Loucy (cell line): Measurements from ENCODE around the gene KRTAP29-1.
"Not testable (repeated sequence)": the region's sequence is repeated elsewhere in the genome, so short reads cannot be mapped to it uniquely, and the experiment has no call there.

Experiments
- H2AFZ ChIP-seq: fragments of 200-600 bp; sonication (generic); 2 replicates; pipeline ENCODE4 v1.6.0; 2016; ENCODE audit warnings: antibody characterized with exemption, mild to moderate bottlenecking, low read length, moderate library complexity
- H3F3A ChIP-seq: fragments of 200-600 bp; 2 replicates; pipeline ENCODE4 v1.6.0; 2016; ENCODE audit warnings: antibody characterized with exemption, low read depth, mild to moderate bottlenecking
- H3K27me3 ChIP-seq: fragments of 200-600 bp; sonication (generic); 2 replicates; pipeline ENCODE4 v1.6.1; 2014; ENCODE audit warnings: low read length, mild to moderate bottlenecking; ENCODE audit not compliant: insufficient read depth, poor library complexity, severe bottlenecking
- H3K36me3 ChIP-seq: fragments of 200-600 bp; sonication (generic); 2 replicates; pipeline ENCODE4 v1.6.1; 2016; ENCODE audit warnings: low read length; ENCODE audit not compliant: insufficient read depth
- H3K4me1 ChIP-seq: fragments of 200-600 bp; sonication (generic); 2 replicates; pipeline ENCODE4 v1.5.1; 2014; ENCODE audit warnings: low read length, mild to moderate bottlenecking; ENCODE audit not compliant: insufficient read depth, poor library complexity, severe bottlenecking
- H3K4me2 ChIP-seq: fragments of 200-600 bp; sonication (generic); 2 replicates; pipeline ENCODE4 v1.6.0; 2014; ENCODE audit warnings: antibody characterized with exemption, low read length, low read depth, mild to moderate bottlenecking; ENCODE audit not compliant: poor library complexity, severe bottlenecking
- H3K4me3 ChIP-seq: fragments of 200-600 bp; sonication (generic); 2 replicates; pipeline ENCODE4 v1.5.1; 2014; ENCODE audit warnings: low read length, mild to moderate bottlenecking, mixed read lengths; ENCODE audit not compliant: poor library complexity, severe bottlenecking
- H3K79me2 ChIP-seq: fragments of 200-600 bp; sonication (generic); 2 replicates; pipeline ENCODE4 v1.6.1; 2014; ENCODE audit warnings: low read length; ENCODE audit not compliant: insufficient read depth
- H3K9ac ChIP-seq: fragments of 200-600 bp; sonication (generic); 2 replicates; pipeline ENCODE4 v1.6.0; 2014; ENCODE audit warnings: mild to moderate bottlenecking, low read depth, low read length, moderate library complexity; ENCODE audit not compliant: poor library complexity, severe bottlenecking
- H3K9me2 ChIP-seq: fragments of 200-600 bp; sonication (generic); replicated peaks from 2 replicates; pipeline ENCODE4 v1.6.1; 2016; ENCODE audit warnings: low read depth, low read length, mixed read lengths
- H3K9me3 ChIP-seq: fragments of 200-600 bp; sonication (generic); 2 replicates; pipeline ENCODE4 v1.6.1; 2014; ENCODE audit warnings: mild to moderate bottlenecking, antibody characterized with exemption, low read length, low read depth; ENCODE audit not compliant: insufficient read depth
- H4K20me1 ChIP-seq: fragments of 200-600 bp; sonication (generic); 2 replicates; pipeline ENCODE4 v1.6.0; 2014; ENCODE audit warnings: antibody characterized with exemption, low read length, mild to moderate bottlenecking; ENCODE audit not compliant: insufficient read depth, poor library complexity, severe bottlenecking
- CTCF ChIP-seq: fragments of 200-600 bp; sonication (generic); conservative IDR thresholded peaks from 2 replicates; pipeline ENCODE4 v1.5.1; 2014; ENCODE audit warnings: mild to moderate bottlenecking, antibody characterized with exemption, low read length
- EZH2phosphoT487 ChIP-seq: fragments of 200-600 bp; IDR thresholded peaks from 2 replicates; pipeline ENCODE4 v1.6.1; 2018; ENCODE audit warnings: antibody characterized with exemption, mild to moderate bottlenecking, moderate library complexity, borderline replicate concordance

The KRTAP29-1 gene

GRCh38 chr17:41256291-41256685 is 46.4 kb downstream of the KRTAP29-1 start:
- no peaks in the 10 kb centered on the region for H3K9me3 ChIP-seq
- no peak overlapping the region for H3K4me2 ChIP-seq
- H3K4me3 ChIP-seq = no peak overlapping the region
- no peaks in the 10 kb centered on the region for H3K36me3 ChIP-seq
- H3K9me2 ChIP-seq = no peaks in the 10 kb centered on the region
- H2AFZ ChIP-seq = no peak overlapping the region
- no peaks in the 10 kb centered on the region for H3K4me1 ChIP-seq
- H3K79me2 ChIP-seq = no peaks in the 10 kb centered on the region
- H3F3A ChIP-seq = no peaks in the 10 kb centered on the region
- TF ChIP-seq EZH2phosphoT487 (no peak), CTCF (no peak)
- no peak overlapping the region for H3K9ac ChIP-seq
- no peaks in the 10 kb centered on the region for H3K27me3 ChIP-seq
- no peaks in the 10 kb centered on the region for H4K20me1 ChIP-seq

GRCh38 chr17:41255381-41256290 is 47.0 kb downstream of the KRTAP29-1 start, which contains the start of gene KRTAP9-9:
KRTAP9-9 (plus strand) TSS chr17:41255384.
- H2AFZ ChIP-seq, H3K27me3 ChIP-seq, H3K4me3 ChIP-seq, H3K4me1 ChIP-seq, H3K4me2 ChIP-seq, H4K20me1 ChIP-seq, H3K36me3 ChIP-seq, H3K9ac ChIP-seq, H3K9me3 ChIP-seq, H3K79me2 ChIP-seq, H3K9me2 ChIP-seq, H3F3A ChIP-seq: not testable (repeated sequence)

GRCh38 chr17:41254861-41255260 is 47.8 kb downstream of the KRTAP29-1 start:
- Histone ChIP-seq H3K4me1 (no peaks in the 10 kb centered on the region), H3K4me3 (no peak overlapping the region), H3K9ac (no peak overlapping the region), H2AFZ (no peak overlapping the region), H3K9me2 (no peaks in the 10 kb centered on the region), H3K36me3 (no peaks in the 10 kb centered on the region), H3K4me2 (no peak overlapping the region), H3K79me2 (no peaks in the 10 kb centered on the region), H4K20me1 (no peaks in the 10 kb centered on the region), H3F3A (no peaks in the 10 kb centered on the region), H3K27me3 (no peaks in the 10 kb centered on the region), H3K9me3 (no peaks in the 10 kb centered on the region)
- TF ChIP-seq EZH2phosphoT487 (no peak), CTCF (no peak)
